ENCODE results near the gene SPTLC2.
A peak's percentile ranks its signal among the peaks of the same experiment; 100 is the strongest.

SPTLC2 gene

DNA sequence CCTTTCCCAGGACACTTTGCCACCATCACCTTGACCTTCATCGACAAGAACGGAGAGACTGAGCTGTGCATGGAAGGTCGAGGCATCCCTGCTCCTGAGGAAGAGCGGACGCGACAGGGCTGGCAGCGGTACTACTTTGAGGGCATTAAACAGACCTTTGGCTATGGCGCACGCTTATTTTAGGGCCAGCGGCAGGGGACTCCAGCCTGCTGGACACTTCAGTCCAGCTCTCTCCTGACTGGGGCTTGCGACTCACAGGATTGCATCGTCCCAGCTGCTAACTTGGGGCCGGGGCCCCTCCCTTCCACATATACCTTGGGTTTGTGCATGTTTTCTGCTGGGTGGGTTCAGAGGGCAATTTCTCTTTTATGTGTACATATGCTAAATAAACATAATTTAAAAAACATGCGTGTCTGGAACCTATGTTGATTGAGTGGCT is 147.4 kb downstream of the SPTLC2 start:
- Histone ChIP-seq H3K36me3 (replicated peaks) (peaks cover 46% of the 10 kb centered on the region), H3K4me3 (ENCODE audit: low read depth, low read length) (no peak overlapping the region), H3K27ac (no peak overlapping the region), H3K27me3 (replicated peaks) (peaks cover under 1% of the 10 kb centered on the region)
- no peak for DNase-seq
- in situ Hi-C loops (cut with HindIII; ENCODE audit: low pct_ligation_motif_present, low sequenced_read_pairs): no loop called here
- TF ChIP-seq, protein P1, sequence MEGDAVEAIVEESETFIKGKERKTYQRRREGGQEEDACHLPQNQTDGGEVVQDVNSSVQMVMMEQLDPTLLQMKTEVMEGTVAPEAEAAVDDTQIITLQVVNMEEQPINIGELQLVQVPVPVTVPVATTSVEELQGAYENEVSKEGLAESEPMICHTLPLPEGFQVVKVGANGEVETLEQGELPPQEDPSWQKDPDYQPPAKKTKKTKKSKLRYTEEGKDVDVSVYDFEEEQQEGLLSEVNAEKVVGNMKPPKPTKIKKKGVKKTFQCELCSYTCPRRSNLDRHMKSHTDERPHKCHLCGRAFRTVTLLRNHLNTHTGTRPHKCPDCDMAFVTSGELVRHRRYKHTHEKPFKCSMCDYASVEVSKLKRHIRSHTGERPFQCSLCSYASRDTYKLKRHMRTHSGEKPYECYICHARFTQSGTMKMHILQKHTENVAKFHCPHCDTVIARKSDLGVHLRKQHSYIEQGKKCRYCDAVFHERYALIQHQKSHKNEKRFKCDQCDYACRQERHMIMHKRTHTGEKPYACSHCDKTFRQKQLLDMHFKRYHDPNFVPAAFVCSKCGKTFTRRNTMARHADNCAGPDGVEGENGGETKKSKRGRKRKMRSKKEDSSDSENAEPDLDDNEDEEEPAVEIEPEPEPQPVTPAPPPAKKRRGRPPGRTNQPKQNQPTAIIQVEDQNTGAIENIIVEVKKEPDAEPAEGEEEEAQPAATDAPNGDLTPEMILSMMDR (IDR thresholded peaks at IDR 0.05; ENCODE audit: low read depth, low read length, missing control alignments): no peak

DNA sequence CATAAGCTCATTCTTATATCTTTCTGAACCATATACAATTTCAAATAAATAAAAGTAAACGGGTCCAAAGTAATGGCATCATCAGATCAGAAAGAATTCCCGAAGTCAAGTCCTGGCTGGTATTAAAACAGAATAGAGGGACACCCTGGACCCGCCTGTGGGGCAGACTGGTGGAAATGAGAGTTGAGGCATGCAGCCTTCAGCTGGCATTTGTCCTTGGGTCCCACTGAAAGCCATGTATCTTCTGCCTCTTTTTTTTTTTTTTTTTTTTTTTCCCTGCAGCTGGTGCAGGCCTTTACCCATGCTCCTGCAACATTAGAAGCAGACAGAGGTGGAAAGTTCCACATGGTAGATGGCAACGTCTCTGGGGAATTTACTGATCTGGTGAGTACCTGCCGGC is 148.6 kb downstream of the SPTLC2 start:
- TF ChIP-seq, protein P1 (IDR thresholded peaks at IDR 0.05; ENCODE audit: low read depth, low read length, missing control alignments): no peak
- H3K27me3 ChIP-seq (replicated peaks): no peaks in the 10 kb centered on the region
- no peak overlapping the region for H3K4me3 ChIP-seq (ENCODE audit: low read depth, low read length)
- H3K36me3 ChIP-seq (replicated peaks): peaks cover 58% of the 10 kb centered on the region
- no peak overlapping the region for H3K27ac ChIP-seq
- in situ Hi-C loops (cut with HindIII; ENCODE audit: low pct_ligation_motif_present, low sequenced_read_pairs): no loop called here
- DNase-seq: no peak

DNA sequence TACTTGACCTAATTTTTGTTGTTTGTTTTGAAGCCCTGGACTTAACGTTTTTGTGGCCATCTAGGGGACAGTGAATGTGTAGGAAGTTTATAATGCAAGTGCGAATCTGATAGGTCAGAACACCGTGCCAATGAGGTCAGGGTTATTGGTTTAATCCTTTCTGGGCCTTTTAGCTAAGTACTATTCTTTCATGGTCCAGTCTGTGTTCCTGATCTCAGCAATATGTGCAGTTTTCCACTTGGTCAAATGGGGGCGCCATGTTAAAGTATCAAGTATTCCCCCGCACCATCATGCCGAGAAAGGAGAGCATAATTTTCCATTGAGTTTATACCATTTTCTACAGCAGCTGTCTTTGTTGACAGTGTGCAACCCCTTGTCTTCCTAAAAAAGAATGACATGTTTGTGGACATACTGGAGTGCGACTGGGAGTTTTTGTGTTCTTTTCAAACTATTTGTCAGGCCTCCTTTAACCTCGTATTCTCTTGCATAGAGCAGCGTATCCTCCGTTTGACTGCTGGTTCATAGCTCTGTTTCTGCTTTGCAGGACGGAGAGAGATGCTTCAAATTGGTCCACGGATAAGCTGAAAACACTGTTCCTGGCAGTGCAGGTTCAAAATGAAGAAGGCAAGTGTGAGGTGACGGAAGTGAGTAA is 157.2 kb downstream of the SPTLC2 start:
- in situ Hi-C loops (cut with HindIII; ENCODE audit: low pct_ligation_motif_present, low sequenced_read_pairs): no loop called here
- H3K36me3 ChIP-seq (replicated peaks): peaks cover 42% of the 10 kb centered on the region
- H3K4me3 ChIP-seq (ENCODE audit: low read depth, low read length): peak overlapping the region; percentile 81
- peak; percentile 85 for DNase-seq
- no peaks in the 10 kb centered on the region for H3K27me3 ChIP-seq (replicated peaks)
- TF ChIP-seq, protein P1 (IDR thresholded peaks at IDR 0.05; ENCODE audit: low read depth, low read length, missing control alignments): peak; percentile 80
- H3K27ac ChIP-seq: peak overlapping the region; percentile 81

- no peaks in the 10 kb centered on the region for H3K27me3 ChIP-seq (replicated peaks)
- peak overlapping the region; percentile 81 for H3K27ac ChIP-seq
- TF ChIP-seq, protein P1 (IDR thresholded peaks at IDR 0.05; ENCODE audit: low read depth, low read length, missing control alignments): no peak
- DNase-seq: peak; percentile 24
- H3K4me3 ChIP-seq (ENCODE audit: low read depth, low read length): peak overlapping the region; percentile 81
- in situ Hi-C loops (cut with HindIII; ENCODE audit: low pct_ligation_motif_present, low sequenced_read_pairs): no loop called here
- peaks cover 34% of the 10 kb centered on the region for H3K36me3 ChIP-seq (replicated peaks)
Measured at GRCh38 chr14:77458249-77458950, 158.0 kb downstream of the SPTLC2 start.

GRCh38 chr14:77457522-77458248 is 158.8 kb downstream of the SPTLC2 start, which contains the start of the genes AHSA1 and VIPAS39:
TSS of gene AHSA1 (plus strand) at chr14:77458093. CDS start at chr14:77458190, 97 bp downstream.
TSS of gene VIPAS39 (minus strand) at chr14:77457601. CDS start at chr14:77454102, 3,499 bp downstream.
- in situ Hi-C loops (cut with HindIII; ENCODE audit: low pct_ligation_motif_present, low sequenced_read_pairs): no loop called here
- no peaks in the 10 kb centered on the region for H3K27me3 ChIP-seq (replicated peaks)
- H3K36me3 ChIP-seq (replicated peaks): peaks cover 28% of the 10 kb centered on the region
- TF ChIP-seq, protein P1 (IDR thresholded peaks at IDR 0.05; ENCODE audit: low read depth, low read length, missing control alignments): peak; percentile 2
- peak; percentile 100 for DNase-seq
- peak within 1 kb of the TSS; percentile 81 for H3K4me3 ChIP-seq (ENCODE audit: low read depth, low read length)
- peak within 1 kb of the TSS; percentile 81 for H3K27ac ChIP-seq

All from brain microvascular endothelial cell (primary cell).